GM23338 (cell line): Measurements from ENCODE around the gene RHOBTB3. TPM values are rescaled to one million over a fixed set of nuclear protein-coding genes. Genes with fewer than 3 reads are reported as not detected.
A peak's percentile ranks its signal among the peaks of the same experiment; 100 is the strongest.

Experiments used
- ATAC-seq: fragments of 200-7000 bp; cut with Tn5 transposase; 3 replicates; pipeline ENCODE4 v1.9.1; 2020
- DNase-seq: peaks from one replicate; pipeline ENCODE4 v3.0.0-alpha.2; 2015; ENCODE audit warnings: low spot score
- H2AFZ ChIP-seq: fragments of 200-600 bp; sonication (generic); 2 replicates; pipeline ENCODE4 v1.8.0; 2016; ENCODE audit warnings: antibody characterized with exemption, mild to moderate bottlenecking, moderate library complexity
- H3F3A ChIP-seq: fragments of 200-600 bp; sonication (generic); replicated peaks from 2 replicates; pipeline ENCODE4 v1.8.0; 2017; ENCODE audit warnings: antibody characterized with exemption, mixed run types, low read depth
- H3K27ac ChIP-seq: fragments of 200-600 bp; sonication (generic); 2 replicates; pipeline ENCODE4 v1.6.1; 2016; ENCODE audit warnings: low read depth
- H3K27me3 ChIP-seq: fragments of 200-600 bp; sonication (generic); 2 replicates; pipeline ENCODE4 v1.8.0; 2016; ENCODE audit warnings: mild to moderate bottlenecking, mixed run types, moderate library complexity; ENCODE audit not compliant: insufficient read depth
- H3K36me3 ChIP-seq: fragments of 200-600 bp; sonication (generic); 2 replicates; pipeline ENCODE4 v1.8.0; 2016; ENCODE audit warnings: mild to moderate bottlenecking; ENCODE audit not compliant: insufficient read depth
- H3K4me1 ChIP-seq: fragments of 200-600 bp; sonication (generic); 2 replicates; pipeline ENCODE4 v1.8.0; 2016; ENCODE audit warnings: mild to moderate bottlenecking, moderate library complexity; ENCODE audit not compliant: insufficient read depth
- H3K4me2 ChIP-seq: fragments of 200-600 bp; sonication (generic); 2 replicates; pipeline ENCODE4 v1.7.1; 2017; ENCODE audit warnings: mixed run types
- H3K4me3 ChIP-seq: fragments of 200-600 bp; sonication (generic); 2 replicates; pipeline ENCODE4 v1.6.1; 2016; ENCODE audit warnings: mixed run types
- H3K79me2 ChIP-seq: fragments of 200-600 bp; sonication (generic); replicated peaks from 2 replicates; pipeline ENCODE4 v1.8.0; 2017; ENCODE audit warnings: mild to moderate bottlenecking; ENCODE audit not compliant: insufficient read depth
- H3K9me2 ChIP-seq: fragments of 200-600 bp; sonication (generic); 2 replicates; pipeline ENCODE4 v1.8.0; 2017; ENCODE audit not compliant: insufficient read depth
- H4K20me1 ChIP-seq: fragments of 200-600 bp; sonication (generic); replicated peaks from 2 replicates; pipeline ENCODE4 v1.8.0; 2017; ENCODE audit warnings: mild to moderate bottlenecking; ENCODE audit not compliant: insufficient read depth
- H3K27ac Mint-ChIP-seq: 2 replicates; pipeline ENCODE4 v1.8.0; 2020; ENCODE audit warnings: inconsistent platforms, mild to moderate bottlenecking, moderate library complexity, mixed read lengths
- H3K27me3 Mint-ChIP-seq: 3 replicates; pipeline ENCODE4 v1.8.0; 2022; ENCODE audit warnings: low read depth, mild to moderate bottlenecking, moderate library complexity, mixed read lengths, inconsistent platforms; ENCODE audit not compliant: insufficient read depth, poor library complexity
- H3K36me3 Mint-ChIP-seq: 3 replicates; pipeline ENCODE4 v1.8.0; 2021; ENCODE audit warnings: low read depth, mild to moderate bottlenecking, inconsistent platforms, moderate library complexity, mixed read lengths
- H3K4me1 Mint-ChIP-seq: 3 replicates; pipeline ENCODE4 v1.8.0; 2020; ENCODE audit warnings: mild to moderate bottlenecking, inconsistent platforms, mixed read lengths
- H3K4me3 Mint-ChIP-seq: 3 replicates; pipeline ENCODE4 v1.8.0; 2021; ENCODE audit warnings: moderate library complexity, mild to moderate bottlenecking, inconsistent platforms, mixed read lengths
- H3K9me3 Mint-ChIP-seq: 3 replicates; pipeline ENCODE4 v1.8.0; 2020; ENCODE audit warnings: moderate library complexity, mild to moderate bottlenecking, inconsistent platforms, mixed read lengths
- CTCF ChIP-seq, 2 experiments: fragments of 200-600 bp in 1 of 2; sonication (generic) in 1 of 2; conservative IDR thresholded peaks; 2 replicates each; pipeline versions ENCODE4 v1.5.1 to v1.6.1; 2016 to 2017; ENCODE audit warnings: antibody characterized with exemption in 2 of 2, low read depth in 2 of 2, mild to moderate bottlenecking in 2 of 2, moderate library complexity in 1 of 2
- EZH2 ChIP-seq: fragments of 200-600 bp; sonication (generic); IDR thresholded peaks from one replicate; pipeline ENCODE4 v1.8.0; 2017; ENCODE audit warnings: antibody characterized with exemption, mild to moderate bottlenecking, low read depth; ENCODE audit not compliant: unreplicated experiment
- EZH2phosphoT487 ChIP-seq: fragments of 200-600 bp; sonication (generic); IDR thresholded peaks from one replicate; pipeline ENCODE4 v1.8.1; 2018; ENCODE audit warnings: antibody characterized with exemption; ENCODE audit not compliant: unreplicated experiment
- JUNB ChIP-seq: IDR thresholded peaks from one replicate; pipeline ENCODE4 v1.6.1; 2016; ENCODE audit warnings: antibody characterized with exemption; ENCODE audit not compliant: unreplicated experiment
- NANOG ChIP-seq: IDR thresholded peaks from 2 replicates; pipeline ENCODE4 v1.6.1; 2016; ENCODE audit warnings: antibody characterized with exemption, borderline replicate concordance
- POLR2AphosphoS5 ChIP-seq: IDR thresholded peaks from 2 replicates; pipeline ENCODE4 v1.6.1; 2016; ENCODE audit warnings: antibody characterized with exemption, low read depth
- STAT1 ChIP-seq: IDR thresholded peaks from one replicate; pipeline ENCODE4 v1.6.1; 2016; ENCODE audit warnings: antibody characterized with exemption; ENCODE audit not compliant: unreplicated experiment
- ZNF114 ChIP-seq: fragments of 250-450 bp; sonication (Bioruptor Pico); IDR thresholded peaks from 2 replicates; pipeline ENCODE4 v1.5.0; 2020; ENCODE audit warnings: mild to moderate bottlenecking, moderate library complexity
- polyA plus RNA-seq: library from polyadenylated mRNA; unstranded; fragments of >200 nt; fragmentation: Nextera tagmentation; extraction: Ambion mirVana; gene quantifications from 2 replicates; pipeline ENCODE4 v1.2.1, GENCODE V29; 2016
- total RNA-seq: library from RNA; depleted of rRNA; stranded (reverse); fragments of >200 nt; shearing (Covaris generic); gene quantifications from 2 replicates; pipeline ENCODE4 v1.2.3, GENCODE V29; 2014
- TF ChIP-seq, protein P1 (sequence below): fragments of 250-450 bp; sonication (Bioruptor Pico); IDR thresholded peaks from 2 replicates; pipeline ENCODE4 v1.5.0; 2020; ENCODE audit warnings: mild to moderate bottlenecking, moderate library complexity

The RHOBTB3 gene
- total and polyA plus RNA-seq, 2 experiments from 2014 or later, result 10.0 to 13.4 TPM

DNA sequence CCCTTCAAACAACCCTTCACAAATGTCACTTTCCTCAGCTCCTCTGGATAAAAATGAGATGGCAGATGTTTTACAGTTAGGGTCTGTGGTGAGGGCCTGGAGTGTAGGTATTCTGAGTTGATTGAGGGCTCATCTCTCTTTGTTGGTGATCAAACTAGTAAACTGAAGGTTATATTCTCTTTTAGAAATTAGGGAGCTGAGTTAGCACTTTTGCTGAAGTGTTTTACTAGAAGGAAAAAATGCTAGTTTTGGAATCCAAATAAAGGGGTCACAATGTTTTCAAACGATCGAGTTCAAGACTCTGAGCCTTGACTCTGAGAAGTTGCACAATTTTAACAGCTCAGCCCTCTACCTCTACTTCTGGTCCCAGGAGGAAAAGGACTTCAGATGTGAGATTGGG lies 23.4 kb downstream of the RHOBTB3 start (continued):
- TF ChIP-seq CTCF (conservative IDR thresholded peaks at IDR 0.05; ENCODE audit: low read depth in 2 of 2) (no peak), NANOG (no peak), ZNF114 (CRISPR knock-in tag) (no peak), JUNB (no peak), POLR2AphosphoS5 (no peak), STAT1 (no peak), EZH2 (no peak)
- TF ChIP-seq, protein P1, sequence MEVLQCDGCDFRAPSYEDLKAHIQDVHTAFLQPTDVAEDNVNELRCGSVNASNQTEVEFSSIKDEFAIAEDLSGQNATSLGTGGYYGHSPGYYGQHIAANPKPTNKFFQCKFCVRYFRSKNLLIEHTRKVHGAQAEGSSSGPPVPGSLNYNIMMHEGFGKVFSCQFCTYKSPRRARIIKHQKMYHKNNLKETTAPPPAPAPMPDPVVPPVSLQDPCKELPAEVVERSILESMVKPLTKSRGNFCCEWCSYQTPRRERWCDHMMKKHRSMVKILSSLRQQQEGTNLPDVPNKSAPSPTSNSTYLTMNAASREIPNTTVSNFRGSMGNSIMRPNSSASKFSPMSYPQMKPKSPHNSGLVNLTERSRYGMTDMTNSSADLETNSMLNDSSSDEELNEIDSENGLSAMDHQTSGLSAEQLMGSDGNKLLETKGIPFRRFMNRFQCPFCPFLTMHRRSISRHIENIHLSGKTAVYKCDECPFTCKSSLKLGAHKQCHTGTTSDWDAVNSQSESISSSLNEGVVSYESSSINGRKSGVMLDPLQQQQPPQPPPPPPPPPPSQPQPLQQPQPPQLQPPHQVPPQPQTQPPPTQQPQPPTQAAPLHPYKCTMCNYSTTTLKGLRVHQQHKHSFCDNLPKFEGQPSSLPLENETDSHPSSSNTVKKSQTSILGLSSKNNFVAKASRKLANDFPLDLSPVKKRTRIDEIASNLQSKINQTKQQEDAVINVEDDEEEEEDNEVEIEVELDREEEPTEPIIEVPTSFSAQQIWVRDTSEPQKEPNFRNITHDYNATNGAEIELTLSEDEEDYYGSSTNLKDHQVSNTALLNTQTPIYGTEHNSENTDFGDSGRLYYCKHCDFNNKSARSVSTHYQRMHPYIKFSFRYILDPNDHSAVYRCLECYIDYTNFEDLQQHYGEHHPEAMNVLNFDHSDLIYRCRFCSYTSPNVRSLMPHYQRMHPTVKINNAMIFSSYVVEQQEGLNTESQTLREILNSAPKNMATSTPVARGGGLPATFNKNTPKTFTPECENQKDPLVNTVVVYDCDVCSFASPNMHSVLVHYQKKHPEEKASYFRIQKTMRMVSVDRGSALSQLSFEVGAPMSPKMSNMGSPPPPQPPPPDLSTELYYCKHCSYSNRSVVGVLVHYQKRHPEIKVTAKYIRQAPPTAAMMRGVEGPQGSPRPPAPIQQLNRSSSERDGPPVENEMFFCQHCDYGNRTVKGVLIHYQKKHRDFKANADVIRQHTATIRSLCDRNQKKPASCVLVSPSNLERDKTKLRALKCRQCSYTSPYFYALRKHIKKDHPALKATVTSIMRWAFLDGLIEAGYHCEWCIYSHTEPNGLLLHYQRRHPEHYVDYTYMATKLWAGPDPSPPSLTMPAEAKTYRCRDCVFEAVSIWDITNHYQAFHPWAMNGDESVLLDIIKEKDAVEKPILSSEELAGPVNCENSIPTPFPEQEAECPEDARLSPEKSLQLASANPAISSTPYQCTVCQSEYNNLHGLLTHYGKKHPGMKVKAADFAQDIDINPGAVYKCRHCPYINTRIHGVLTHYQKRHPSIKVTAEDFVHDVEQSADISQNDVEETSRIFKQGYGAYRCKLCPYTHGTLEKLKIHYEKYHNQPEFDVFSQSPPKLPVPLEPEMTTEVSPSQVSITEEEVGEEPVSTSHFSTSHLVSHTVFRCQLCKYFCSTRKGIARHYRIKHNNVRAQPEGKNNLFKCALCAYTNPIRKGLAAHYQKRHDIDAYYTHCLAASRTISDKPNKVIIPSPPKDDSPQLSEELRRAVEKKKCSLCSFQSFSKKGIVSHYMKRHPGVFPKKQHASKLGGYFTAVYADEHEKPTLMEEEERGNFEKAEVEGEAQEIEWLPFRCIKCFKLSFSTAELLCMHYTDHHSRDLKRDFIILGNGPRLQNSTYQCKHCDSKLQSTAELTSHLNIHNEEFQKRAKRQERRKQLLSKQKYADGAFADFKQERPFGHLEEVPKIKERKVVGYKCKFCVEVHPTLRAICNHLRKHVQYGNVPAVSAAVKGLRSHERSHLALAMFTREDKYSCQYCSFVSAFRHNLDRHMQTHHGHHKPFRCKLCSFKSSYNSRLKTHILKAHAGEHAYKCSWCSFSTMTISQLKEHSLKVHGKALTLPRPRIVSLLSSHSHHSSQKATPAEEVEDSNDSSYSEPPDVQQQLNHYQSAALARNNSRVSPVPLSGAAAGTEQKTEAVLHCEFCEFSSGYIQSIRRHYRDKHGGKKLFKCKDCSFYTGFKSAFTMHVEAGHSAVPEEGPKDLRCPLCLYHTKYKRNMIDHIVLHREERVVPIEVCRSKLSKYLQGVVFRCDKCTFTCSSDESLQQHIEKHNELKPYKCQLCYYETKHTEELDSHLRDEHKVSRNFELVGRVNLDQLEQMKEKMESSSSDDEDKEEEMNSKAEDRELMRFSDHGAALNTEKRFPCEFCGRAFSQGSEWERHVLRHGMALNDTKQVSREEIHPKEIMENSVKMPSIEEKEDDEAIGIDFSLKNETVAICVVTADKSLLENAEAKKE (CRISPR knock-in tag), result no peak

DNA sequence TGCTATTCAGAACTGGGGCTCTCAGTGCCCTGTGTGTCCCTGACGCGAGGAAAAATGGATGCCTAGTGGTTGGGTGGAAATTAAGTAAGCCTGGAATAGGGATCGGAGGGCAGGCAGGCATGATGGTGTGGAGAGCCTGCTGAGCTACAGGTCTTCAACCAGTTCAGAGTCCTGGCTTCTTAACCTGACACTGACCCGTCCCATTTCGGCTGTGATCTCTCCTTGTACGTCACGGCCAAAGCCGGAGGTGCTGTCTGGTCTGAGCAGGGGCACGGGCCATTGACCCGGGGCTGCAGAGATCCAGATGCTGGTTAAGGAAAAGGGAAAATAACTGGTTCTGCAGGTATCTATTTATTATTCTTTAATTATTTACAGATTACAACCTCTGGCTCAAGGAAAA lies 27.9 kb downstream of the RHOBTB3 start:
- Mint-ChIP-seq H3K36me3 (no peaks in the 10 kb centered on the region), H3K27me3 (no peaks in the 10 kb centered on the region), H3K27ac (no peak overlapping the region), H3K9me3 (no peaks in the 10 kb centered on the region), H3K4me3 (no peak overlapping the region), H3K4me1 (no peaks in the 10 kb centered on the region)
- Histone ChIP-seq H3K4me3 (no peak overlapping the region), H3K9me2 (no peaks in the 10 kb centered on the region), H4K20me1 (no peaks in the 10 kb centered on the region), H3K36me3 (no peaks in the 10 kb centered on the region), H2AFZ (no peak overlapping the region), H3K4me1 (no peaks in the 10 kb centered on the region), H3K79me2 (no peaks in the 10 kb centered on the region), H3K4me2 (no peak overlapping the region), H3K27me3 (no peaks in the 10 kb centered on the region), H3K27ac (no peak overlapping the region), H3F3A (no peaks in the 10 kb centered on the region)
- ATAC-seq, result 0 out of 3 replicates have a peak, but pooled peaks have one; percentile 28
- DNase-seq, result no peak
- TF ChIP-seq EZH2phosphoT487 (no peak), ZNF114 (CRISPR knock-in tag) (no peak), NANOG (no peak)
